Vagina (tissue), 2 donors: Measurements from ENCODE around the gene RRAS2.

Experiments used
- POLR2A ChIP-seq, 2 donors: fragments of 450-650 bp; IDR thresholded peaks; one replicate each; pipeline ENCODE4 v1.6.1; 2017; ENCODE audit warnings: antibody characterized with exemption in 2 of 2, mild to moderate bottlenecking in 2 of 2, moderate library complexity in 2 of 2
- POLR2AphosphoS5 ChIP-seq, 2 donors: sonication (generic); formaldehyde crosslinking; IDR thresholded peaks; one replicate each; pipeline ENCODE4 v1.9.0; 2017; ENCODE audit warnings: antibody characterized with exemption in 2 of 2, mild to moderate bottlenecking in 2 of 2, low read depth in 1 of 2; ENCODE audit not compliant: insufficient read depth in 1 of 2
- TF ChIP-seq, protein P1 (sequence below), 3 experiments: fragments of 450-650 bp in 2 of 3; fragments of 200-600 bp in 1 of 3; sonication (generic) in 1 of 3; IDR thresholded peaks; one replicate each; pipeline ENCODE4 v1.5.1; 2017 to 2019; ENCODE audit warnings: antibody characterized with exemption in 3 of 3, mild to moderate bottlenecking in 2 of 3, moderate library complexity in 2 of 3

DNA sequence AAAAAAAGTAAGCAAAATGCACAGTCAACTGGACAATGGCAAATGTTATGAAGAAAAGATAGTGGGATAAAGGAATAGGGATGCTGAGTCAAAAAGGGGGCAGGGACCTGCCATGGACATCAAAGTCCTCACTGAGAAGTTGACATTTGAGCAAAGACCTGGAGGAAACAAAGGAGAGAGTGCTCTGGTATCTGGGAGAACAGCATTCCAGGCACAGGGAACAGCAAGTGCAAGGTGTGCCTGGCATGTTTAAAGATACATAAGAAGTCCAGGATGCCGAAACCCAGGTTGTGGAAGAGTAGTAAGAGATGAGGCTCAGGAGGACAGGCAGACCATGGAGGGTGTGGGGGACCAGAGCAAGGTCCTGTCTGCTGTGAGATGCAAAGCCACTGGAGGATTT is 123.3 kb downstream of the RRAS2 start:
- TF ChIP-seq, protein P1, sequence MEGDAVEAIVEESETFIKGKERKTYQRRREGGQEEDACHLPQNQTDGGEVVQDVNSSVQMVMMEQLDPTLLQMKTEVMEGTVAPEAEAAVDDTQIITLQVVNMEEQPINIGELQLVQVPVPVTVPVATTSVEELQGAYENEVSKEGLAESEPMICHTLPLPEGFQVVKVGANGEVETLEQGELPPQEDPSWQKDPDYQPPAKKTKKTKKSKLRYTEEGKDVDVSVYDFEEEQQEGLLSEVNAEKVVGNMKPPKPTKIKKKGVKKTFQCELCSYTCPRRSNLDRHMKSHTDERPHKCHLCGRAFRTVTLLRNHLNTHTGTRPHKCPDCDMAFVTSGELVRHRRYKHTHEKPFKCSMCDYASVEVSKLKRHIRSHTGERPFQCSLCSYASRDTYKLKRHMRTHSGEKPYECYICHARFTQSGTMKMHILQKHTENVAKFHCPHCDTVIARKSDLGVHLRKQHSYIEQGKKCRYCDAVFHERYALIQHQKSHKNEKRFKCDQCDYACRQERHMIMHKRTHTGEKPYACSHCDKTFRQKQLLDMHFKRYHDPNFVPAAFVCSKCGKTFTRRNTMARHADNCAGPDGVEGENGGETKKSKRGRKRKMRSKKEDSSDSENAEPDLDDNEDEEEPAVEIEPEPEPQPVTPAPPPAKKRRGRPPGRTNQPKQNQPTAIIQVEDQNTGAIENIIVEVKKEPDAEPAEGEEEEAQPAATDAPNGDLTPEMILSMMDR (IDR thresholded peaks at IDR 0.05) = no peak
- TF ChIP-seq POLR2A (IDR thresholded peaks at IDR 0.05) (no peak), POLR2AphosphoS5 (IDR thresholded peaks at IDR 0.05; ENCODE audit: insufficient read depth in 1 of 2, low read depth in 1 of 2) (no peak)
